Effector memory CD4-positive, alpha-beta T cell (primary cell): ENCODE results near the gene SLC3A2.

Experiments
- DNase-seq, 3 donors: peaks; one replicate each; pipeline ENCODE4 v3.0.0-alpha.2; 2020
- H3K27ac ChIP-seq: 2 replicates; pipeline ENCODE4 v1.7.0; 2013; ENCODE audit warnings: mild to moderate bottlenecking, low read length, moderate library complexity; ENCODE audit not compliant: insufficient read depth, poor library complexity, severe bottlenecking
- H3K27me3 ChIP-seq: replicated peaks from 2 replicates; pipeline ENCODE4 v1.7.0; 2013; ENCODE audit warnings: mild to moderate bottlenecking, low read length; ENCODE audit not compliant: insufficient read depth, control insufficient read depth, poor library complexity, severe bottlenecking
- H3K36me3 ChIP-seq: 2 replicates; pipeline ENCODE4 v1.7.0; 2013; ENCODE audit warnings: mild to moderate bottlenecking, low read length, moderate library complexity; ENCODE audit not compliant: control insufficient read depth, insufficient read depth
- H3K4me1 ChIP-seq: 2 replicates; pipeline ENCODE4 v1.7.0; 2013; ENCODE audit warnings: low read length, mild to moderate bottlenecking; ENCODE audit not compliant: control insufficient read depth, insufficient read depth, poor library complexity, severe bottlenecking
- H3K4me3 ChIP-seq: 2 replicates; pipeline ENCODE4 v1.7.0; 2013; ENCODE audit warnings: low read length, low read depth, mild to moderate bottlenecking; ENCODE audit not compliant: insufficient read depth, poor library complexity, severe bottlenecking
- H3K9me3 ChIP-seq: 2 replicates; pipeline ENCODE4 v1.7.0; 2013; ENCODE audit warnings: mild to moderate bottlenecking, low read length, moderate library complexity; ENCODE audit not compliant: control insufficient read depth

Gene SLC3A2

DNA sequence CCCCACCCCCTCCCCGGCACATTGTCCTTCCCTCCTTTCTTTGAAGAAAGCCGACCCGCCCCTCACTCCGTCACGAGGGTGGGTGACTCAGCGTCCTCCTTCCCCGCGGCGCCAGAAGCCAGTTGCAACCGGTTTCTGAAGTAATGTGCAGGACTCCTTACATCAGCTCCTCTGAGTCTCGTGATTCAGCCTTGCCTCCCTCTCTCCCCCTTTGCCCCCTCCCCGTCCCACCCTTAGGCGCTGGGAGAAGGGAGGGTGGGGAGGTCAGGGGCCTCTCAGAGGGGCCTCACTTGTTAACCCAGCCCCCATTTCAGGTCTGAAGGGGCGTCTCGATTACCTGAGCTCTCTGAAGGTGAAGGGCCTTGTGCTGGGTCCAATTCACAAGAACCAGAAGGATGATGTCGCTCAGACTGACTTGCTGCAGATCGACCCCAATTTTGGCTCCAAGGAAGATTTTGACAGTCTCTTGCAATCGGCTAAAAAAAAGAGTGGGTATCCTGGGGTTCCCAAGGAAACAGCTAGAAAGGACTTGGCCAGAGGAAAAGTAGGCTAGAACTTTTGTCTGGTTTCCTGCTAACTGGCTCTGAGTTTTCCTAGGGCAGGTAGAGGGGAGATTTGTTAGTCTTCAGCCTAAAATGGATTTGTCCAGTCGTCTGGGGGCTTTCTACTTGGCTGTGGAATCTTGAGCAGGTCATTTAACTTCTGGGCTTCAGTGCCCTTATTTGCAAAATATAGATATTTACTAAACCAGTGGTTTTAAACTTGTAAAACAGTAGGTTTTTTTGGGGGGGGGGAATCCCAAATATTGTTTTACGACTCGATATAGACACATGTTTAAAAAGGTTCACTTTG lies 1.1 kb downstream of the SLC3A2 start:
- Histone ChIP-seq H3K36me3 (peaks cover 40% of the 10 kb centered on the region), H3K9me3 (no peaks in the 10 kb centered on the region), H3K27ac (peak overlapping the region; percentile 96), H3K4me1 (peaks cover 29% of the 10 kb centered on the region), H3K4me3 (peak overlapping the region; percentile 99), H3K27me3 (no peaks in the 10 kb centered on the region)
- peak; percentile 89 to 94 (median 90) for DNase-seq

- DNase-seq, result no peak
- Histone ChIP-seq H3K36me3 (peaks cover 46% of the 10 kb centered on the region), H3K4me3 (peak overlapping the region; percentile 99), H3K27me3 (no peaks in the 10 kb centered on the region), H3K4me1 (peaks cover 29% of the 10 kb centered on the region), H3K9me3 (no peaks in the 10 kb centered on the region), H3K27ac (peak overlapping the region; percentile 96)
Measured at GRCh38 chr11:62882431-62882749, 1.7 kb downstream of the SLC3A2 start.

DNA sequence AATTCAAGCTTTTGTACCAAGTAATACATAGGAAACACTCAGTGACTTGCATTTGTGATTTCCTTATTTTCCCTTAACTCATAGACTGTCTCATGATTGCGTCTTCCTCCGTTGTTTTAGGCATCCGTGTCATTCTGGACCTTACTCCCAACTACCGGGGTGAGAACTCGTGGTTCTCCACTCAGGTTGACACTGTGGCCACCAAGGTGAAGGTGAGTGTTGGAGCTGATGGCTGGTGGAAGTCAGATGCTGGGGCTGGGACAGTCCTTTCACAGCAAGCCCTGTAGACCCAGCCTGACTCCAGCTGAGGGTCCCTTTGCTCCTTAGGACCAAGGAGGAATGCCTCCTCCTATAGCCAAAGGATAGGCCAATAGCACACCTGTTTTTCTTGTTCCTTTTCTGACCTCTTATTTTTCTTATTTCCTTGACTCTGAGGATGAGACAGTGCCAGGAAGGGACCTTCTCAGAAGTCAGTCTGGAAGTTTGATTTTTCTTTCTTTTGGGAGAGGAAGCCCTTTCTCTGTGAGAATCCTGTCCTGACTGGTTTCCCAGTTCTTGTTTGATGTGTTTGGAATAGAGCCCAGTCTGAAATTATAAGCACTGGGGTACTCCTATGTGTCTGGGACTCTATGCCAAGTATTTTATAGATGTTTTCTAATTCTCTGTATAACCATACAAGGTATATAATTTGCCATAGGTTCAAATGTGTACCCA lies 2.2 kb downstream of the SLC3A2 start:
- H3K27ac ChIP-seq, result peak overlapping the region; percentile 96
- no peak overlapping the region for H3K4me3 ChIP-seq
- no peak for DNase-seq
- H3K27me3 ChIP-seq, result no peaks in the 10 kb centered on the region
- no peaks in the 10 kb centered on the region for H3K9me3 ChIP-seq
- peaks cover 29% of the 10 kb centered on the region for H3K4me1 ChIP-seq
- H3K36me3 ChIP-seq, result peaks cover 52% of the 10 kb centered on the region

DNA sequence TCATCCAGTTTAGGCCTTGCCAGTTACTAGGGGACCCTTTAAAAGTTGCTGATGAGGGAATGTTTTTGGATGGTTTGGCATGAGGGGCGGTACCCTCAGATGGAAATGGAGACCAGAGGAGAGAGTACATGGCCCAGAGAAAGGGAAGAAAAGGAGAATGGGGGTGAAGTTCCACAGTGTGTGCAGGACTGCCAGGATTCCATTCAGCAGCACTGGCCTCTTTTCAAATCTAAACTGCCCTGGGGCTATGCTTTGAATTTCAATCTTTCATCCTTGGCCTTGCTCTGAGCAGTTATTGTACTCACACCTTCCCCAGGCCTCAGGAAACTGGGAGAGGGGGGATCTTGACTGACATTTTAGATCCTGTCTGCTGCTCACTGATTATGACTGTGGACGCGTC lies 3.0 kb downstream of the SLC3A2 start:
- H3K27ac ChIP-seq, result no peak overlapping the region
- no peaks in the 10 kb centered on the region for H3K9me3 ChIP-seq
- H3K27me3 ChIP-seq, result no peaks in the 10 kb centered on the region
- peaks cover 29% of the 10 kb centered on the region for H3K4me1 ChIP-seq
- H3K4me3 ChIP-seq, result no peak overlapping the region
- H3K36me3 ChIP-seq, result peaks cover 59% of the 10 kb centered on the region
- DNase-seq, result no peak

DNA sequence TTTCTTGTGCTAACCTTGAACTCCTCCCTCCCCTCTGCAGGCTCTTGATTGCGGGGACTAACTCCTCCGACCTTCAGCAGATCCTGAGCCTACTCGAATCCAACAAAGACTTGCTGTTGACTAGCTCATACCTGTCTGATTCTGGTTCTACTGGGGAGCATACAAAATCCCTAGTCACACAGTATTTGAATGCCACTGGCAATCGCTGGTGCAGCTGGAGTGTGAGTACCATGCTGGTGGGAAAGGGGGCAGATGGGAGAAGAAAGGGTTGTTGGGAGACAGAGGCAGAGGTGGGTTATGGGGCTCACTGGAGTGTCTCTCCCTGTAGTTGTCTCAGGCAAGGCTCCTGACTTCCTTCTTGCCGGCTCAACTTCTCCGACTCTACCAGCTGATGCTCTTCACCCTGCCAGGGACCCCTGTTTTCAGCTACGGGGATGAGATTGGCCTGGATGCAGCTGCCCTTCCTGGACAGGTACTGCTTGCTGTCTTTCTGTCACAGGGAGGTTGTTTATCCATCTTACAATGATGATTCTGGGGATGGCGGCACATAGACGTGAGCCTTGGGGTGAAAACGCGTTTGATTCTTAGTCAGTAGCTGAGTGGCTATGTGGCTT lies 4.5 kb downstream of the SLC3A2 start:
- Histone ChIP-seq H3K27ac (no peak overlapping the region), H3K4me1 (peaks cover 23% of the 10 kb centered on the region), H3K36me3 (peaks cover 70% of the 10 kb centered on the region), H3K27me3 (no peaks in the 10 kb centered on the region), H3K9me3 (no peaks in the 10 kb centered on the region), H3K4me3 (no peak overlapping the region)
- DNase-seq, result no peak

DNA sequence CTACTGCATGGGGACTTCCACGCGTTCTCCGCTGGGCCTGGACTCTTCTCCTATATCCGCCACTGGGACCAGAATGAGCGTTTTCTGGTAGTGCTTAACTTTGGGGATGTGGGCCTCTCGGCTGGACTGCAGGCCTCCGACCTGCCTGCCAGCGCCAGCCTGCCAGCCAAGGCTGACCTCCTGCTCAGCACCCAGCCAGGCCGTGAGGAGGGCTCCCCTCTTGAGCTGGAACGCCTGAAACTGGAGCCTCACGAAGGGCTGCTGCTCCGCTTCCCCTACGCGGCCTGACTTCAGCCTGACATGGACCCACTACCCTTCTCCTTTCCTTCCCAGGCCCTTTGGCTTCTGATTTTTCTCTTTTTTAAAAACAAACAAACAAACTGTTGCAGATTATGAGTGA lies 7.7 kb downstream of the SLC3A2 start:
- peaks cover 6% of the 10 kb centered on the region for H3K4me1 ChIP-seq
- H3K36me3 ChIP-seq, result peaks cover 61% of the 10 kb centered on the region
- DNase-seq, result no peak
- H3K4me3 ChIP-seq, result no peak overlapping the region
- no peaks in the 10 kb centered on the region for H3K9me3 ChIP-seq
- H3K27me3 ChIP-seq, result no peaks in the 10 kb centered on the region
- no peak overlapping the region for H3K27ac ChIP-seq

DNA sequence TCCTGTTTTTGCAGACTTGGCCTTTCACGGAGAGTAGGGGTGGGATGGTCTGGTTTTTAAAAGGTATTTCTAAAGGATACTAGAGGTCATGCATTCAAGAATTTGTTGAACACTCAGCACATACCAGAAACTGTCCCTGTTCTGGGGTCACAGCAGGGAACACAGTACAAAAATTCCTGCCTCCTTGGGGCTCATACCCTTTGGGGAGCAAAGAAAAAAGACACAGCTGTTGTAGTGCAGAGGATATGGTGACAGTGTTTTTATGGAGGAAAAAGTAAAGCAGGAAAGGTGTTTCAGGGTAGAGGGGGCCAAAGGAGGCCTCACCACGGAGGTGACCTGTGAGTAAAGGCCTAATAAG lies 8.4 kb downstream of the SLC3A2 start:
- peaks cover 54% of the 10 kb centered on the region for H3K36me3 ChIP-seq
- H3K27me3 ChIP-seq, result no peaks in the 10 kb centered on the region

DNA sequence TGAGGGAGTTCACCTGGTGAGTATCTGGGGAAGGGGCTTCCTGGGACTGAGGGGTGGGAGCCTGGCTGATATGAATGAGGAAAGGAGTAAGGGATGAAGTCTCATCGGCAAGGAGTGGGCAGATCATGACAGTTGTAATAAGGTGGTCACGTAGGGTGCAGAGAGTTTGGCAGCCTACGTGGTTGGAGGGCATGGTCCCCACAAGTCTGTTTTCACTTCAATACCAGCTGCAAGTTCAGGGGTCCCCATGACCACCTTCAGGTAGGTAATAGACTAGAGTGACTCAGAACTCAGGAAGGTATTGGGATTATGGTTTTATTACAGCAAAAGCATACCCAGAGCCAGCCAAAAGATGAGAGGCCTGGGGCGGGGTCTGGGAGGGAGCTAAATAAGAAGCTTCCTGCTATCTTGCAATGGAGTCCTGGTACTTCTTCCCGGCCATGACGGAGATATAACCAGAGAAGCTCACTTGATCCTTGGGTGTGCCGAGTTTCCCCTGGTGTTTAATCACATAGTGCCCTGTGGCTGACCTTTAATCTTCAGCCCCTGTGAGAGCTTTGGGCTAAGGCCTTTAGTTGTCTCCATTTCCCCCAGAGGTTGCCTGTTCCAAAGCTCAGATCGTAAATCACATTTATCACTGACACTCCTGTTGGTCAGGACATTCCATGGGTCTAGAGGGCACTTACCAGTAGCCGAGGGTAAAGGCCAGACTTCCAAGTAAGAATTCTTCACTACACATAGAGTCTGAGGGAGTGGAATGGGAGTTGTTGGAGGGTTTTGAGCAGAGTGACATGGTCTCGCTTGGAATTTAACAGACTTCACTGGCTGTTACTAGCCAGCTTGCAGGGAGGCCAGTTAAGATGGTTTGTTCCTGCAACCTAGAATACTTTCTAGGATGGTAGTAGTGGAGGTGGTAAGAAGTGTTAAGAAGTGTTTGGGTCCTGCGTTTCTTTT lies 9.1 kb downstream of the SLC3A2 start:
- no peak for DNase-seq
- H3K27ac ChIP-seq, result no peak overlapping the region
- peaks cover 49% of the 10 kb centered on the region for H3K36me3 ChIP-seq
- H3K9me3 ChIP-seq, result no peaks in the 10 kb centered on the region
- H3K4me1 ChIP-seq, result no peaks in the 10 kb centered on the region
- H3K27me3 ChIP-seq, result no peaks in the 10 kb centered on the region
- H3K4me3 ChIP-seq, result no peak overlapping the region

More for the DNA sequence above, 8.4 kb downstream of the SLC3A2 start:
- DNase-seq, result no peak
- Histone ChIP-seq H3K9me3 (no peaks in the 10 kb centered on the region), H3K4me1 (no peaks in the 10 kb centered on the region), H3K4me3 (no peak overlapping the region), H3K27ac (no peak overlapping the region)

- Histone ChIP-seq H3K4me3 (no peak overlapping the region), H3K4me1 (no peaks in the 10 kb centered on the region), H3K9me3 (no peaks in the 10 kb centered on the region), H3K27ac (no peak overlapping the region), H3K27me3 (no peaks in the 10 kb centered on the region), H3K36me3 (peaks cover 24% of the 10 kb centered on the region)
- no peak for DNase-seq
Measured at GRCh38 chr11:62892077-62892922, 11.6 kb downstream of the SLC3A2 start.
